NCI-H2196 (cell line): ENCODE results near the gene RERE.

Experiments used
- DNase-seq: peaks from one replicate; lab custom pipeline; 2025; ENCODE audit not compliant: unreplicated experiment; lab: John Stamatoyannopoulos, UW

The RERE gene

DNA sequence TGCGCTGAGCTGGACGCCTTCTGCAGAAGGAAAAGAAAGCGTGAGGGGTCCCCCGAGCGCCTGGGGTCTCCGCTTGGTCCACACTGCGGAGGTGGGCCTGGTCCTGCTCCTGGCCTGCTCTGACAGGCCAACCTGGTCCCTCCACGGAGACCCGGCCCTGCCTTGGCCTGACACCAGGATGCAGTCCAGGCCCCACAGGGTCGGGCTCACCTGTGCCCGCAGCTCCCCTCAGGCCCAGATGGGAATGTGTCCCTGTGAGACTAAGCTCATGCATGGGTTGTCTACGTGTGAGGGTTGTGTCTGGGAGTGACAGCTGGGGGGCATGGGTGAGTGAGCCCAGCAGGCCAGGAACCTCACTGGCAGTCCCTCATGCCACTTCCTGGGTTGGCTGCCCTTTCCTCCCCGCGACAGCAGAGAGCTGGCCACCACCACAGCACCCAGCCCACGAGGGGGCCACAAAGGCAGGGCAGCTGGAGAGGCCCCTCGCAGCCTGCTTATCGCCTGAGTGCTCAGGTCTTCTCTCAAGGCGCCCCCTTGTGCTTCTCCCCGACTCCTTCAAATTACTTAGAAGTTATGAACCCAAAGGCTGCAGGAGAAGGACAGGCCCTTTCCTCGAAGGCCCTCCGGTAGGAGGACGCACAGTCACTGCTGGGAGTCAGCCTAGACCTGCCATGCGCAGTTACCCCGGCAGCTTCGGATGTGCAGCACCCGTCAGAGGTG is 458.4 kb downstream of the RERE start:
- DNase-seq: no peak

DNA sequence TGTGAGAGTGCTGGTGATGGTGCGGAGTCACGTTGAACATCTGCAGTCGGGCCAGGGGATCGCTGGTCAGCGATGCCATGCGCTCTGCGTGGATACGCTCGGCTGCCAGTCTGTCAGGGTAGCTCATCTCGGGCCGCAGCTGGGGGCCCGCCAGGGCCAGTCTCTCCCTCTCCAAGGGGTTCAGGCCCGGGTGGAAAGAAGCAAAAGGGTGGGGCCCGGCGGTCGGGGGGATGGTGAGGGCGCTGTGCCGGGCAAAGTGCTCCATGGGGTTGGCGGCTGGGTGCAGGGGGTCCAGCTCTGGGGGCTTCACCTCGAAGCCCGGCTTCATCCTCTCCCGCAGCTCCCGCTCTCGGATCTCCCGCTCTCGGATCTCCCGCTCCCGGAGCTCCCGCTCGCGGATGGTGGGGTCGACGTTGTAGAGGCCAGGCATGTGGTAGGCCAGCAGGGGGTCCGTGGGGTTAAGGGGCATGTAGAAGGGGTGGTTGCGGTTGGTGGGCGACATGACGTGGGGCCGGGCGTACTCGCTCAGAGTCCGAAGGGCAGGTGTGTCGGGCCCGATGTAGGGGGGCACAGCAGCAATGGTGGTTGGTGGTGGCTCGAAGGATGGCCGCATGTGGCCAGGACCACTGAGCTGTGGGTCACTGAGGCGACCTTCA is 459.1 kb downstream of the RERE start:
- no peak for DNase-seq

DNA sequence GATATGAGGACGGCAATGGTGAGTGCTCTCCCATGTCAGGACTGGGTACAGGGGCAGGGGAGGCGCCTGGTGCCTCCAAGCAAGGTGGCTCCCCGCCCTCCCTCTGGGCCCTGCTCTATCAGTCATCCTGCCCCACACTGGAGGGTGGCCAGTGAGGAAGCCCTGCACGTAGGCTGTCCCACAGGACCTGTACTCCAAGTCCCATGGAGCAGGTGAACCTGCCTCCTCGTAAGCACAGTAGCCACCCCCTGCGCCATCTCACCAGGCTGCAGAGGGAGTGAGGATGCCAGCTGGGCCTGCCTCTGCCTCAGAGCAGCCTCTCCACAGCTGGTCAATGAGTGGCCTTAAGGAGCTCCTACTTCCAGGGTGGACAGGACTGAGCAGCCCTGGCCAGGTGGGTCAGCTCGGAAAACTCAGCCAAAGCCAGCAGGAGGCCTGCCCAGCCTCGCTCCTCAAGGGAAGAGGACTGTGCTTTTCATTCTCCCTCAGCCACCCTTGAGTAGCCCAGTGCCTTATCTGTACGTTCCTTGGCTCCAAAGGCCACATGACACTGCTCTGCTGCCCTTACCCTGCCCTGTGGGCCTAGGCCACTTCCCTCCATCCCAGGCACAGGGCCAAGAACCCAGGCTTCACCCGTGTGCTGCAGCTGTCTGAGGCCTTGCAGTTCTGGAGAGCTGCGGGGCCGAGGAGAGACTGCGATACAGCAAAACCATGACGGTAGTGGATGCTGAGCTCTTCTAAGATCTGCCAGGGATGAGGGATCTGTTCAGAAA is 459.9 kb downstream of the RERE start:
- no peak for DNase-seq

DNA sequence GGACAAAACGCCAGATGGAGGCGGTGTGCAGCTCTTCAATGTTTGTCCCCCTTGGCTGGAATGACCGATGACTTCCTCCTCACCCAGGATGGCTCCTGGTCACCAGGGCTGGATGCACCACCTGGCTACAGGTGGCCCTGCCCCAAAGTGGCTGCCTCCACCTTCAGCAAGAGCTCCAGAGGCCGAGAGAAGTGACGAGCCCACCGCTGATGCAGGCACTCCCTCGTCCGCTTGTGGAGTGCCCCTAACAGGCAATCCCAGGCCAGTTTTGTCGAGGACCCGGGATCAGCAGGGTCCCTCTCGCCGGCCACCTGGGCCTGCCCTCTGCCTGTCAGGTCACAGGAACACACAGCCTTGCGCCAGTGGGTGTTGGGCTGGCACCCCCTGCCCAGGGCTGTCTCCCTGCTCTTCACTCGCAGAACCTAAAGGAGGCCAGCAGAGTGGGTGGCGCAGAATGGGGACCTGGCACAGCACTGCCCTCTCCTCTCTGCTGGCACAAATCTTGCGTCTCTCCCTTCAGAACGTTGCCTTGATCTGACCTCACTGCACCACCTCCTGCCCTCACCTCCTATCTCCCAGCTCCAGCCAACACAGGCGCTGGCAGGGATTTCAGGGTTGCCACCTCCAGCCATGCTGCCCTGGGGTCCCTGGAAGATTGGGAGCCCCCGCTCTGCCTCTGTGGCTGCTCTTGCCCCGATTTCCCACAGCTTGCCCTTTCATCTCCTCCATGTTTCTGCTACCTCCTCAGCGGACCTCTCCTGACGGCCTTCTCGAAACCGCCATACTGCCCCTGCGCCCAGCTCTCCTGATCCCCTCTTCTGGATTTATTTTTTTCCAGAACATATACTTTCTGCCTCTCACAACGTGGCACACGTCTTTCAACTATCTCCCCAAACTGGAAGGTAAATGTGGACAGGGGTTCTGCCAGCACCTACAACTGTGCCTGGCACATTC is 460.9 kb downstream of the RERE start:
- no peak for DNase-seq

DNA sequence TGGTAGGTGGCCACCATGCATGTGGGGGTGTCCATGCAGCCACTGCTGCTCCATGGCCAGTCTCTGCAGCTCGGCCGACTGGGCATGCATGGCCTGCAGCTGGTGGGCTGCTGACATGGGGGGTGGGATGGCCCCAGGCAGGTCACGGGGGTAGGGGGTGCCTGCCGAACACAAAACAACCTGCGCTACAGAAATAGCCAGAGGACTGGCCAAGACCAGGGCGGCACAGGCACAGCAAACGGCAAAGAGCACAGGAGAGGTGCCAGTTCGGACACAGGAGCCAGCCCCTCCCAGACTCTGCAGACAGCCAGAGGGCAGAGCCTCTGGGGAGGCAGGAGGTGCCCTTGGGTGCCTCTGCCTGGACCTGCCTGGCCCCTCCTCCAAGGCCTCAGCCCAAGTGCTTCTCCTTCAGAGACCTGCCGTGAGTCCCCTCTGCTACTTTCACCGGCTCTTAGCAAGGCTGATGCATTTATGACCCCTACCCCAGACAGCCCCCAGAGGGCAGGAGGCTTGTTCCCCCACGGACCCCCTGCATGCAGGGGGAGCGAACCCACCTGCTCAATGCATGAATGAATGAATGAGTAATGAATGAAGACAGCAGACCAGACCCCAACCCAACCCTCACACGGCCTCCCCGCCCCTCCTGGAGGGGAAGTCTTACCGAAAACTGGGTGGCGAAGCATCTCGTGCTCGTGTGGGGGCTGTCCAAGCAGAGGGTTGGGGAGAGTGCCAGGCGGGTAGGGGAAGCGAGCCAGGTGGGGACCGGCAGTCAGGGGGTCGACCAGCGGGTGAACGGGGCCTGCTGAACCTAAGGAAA is 461.8 kb downstream of the RERE start:
- DNase-seq: no peak

DNA sequence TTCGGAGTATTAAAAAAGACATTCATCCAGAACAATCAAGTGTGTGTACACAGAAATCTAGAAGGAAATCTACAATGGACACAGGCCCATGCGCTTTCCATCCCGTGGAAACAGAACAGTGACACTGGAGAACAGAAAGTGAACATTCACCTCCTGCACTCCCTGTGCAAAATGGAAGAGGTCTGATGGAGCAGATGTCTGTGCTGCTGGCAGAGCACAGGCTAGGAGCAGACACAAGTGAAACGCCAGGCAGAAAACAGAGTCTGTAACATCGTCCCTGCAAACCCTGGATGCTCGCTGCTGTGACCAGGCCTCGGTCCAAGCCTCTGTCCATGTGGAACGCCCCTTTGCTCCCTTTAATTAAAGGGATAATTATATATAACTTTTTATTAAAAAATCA is 463.4 kb downstream of the RERE start:
- no peak for DNase-seq

DNA sequence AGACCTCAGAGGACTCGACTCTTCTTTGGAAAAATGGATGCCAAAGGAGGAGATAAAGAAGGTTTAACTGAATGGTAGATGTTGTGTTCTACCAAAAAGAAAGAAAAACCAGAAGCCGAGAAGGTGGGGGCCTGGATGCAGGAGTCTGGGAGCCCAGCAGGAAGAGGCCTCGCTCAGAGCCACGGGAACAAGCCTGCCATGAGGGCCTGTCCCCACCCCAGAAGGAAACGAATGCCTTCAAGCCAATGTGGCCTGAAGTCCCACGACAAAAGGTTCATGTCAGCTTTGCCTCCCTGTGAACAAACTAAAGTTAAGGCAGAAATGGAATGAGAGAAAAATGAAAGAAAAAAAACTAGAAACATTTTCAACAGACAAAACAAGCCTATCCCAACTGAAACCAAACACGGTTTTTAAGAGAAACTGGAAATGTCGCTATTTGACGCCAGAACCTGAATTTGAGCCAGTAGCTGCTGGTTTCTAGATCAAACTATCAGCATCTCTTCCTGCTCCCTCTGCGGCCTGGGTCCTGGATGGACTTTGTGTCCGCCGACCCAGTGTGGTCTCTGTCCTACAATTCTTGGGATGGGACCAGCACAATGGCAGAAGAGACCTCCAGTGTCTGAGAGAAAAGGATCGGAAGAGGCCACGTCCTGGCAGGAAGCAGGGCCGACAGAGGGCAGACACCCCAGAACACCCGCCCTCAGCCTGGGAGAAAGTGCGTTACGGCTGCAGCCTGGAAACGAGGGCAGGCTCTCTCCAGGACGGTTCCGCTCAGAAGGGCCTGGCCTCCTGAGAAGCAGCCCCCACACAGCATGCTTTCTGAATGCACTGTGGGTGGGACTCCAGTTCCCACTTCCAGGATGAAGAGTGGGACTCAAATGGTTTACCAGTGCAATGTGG is 464.3 kb downstream of the RERE start:
- DNase-seq: no peak

DNA sequence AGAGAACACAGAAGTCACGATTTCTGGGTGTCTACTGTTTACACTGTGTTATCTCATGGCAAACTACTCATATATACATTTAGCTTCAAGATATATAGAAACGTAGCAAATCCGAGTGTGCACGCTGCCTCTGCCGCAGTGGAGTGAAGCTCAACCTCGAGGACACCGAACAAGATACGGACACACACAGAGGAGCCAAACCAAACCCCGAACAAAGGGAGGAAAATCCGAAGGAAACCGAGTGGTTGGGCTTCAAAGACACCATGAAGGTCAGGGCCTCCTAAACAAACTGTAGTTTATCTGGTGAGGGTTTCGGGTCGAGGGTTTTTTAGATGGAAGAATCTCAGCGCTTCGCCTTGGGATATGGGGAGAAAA is 465.0 kb downstream of the RERE start:
- DNase-seq: no peak

DNA sequence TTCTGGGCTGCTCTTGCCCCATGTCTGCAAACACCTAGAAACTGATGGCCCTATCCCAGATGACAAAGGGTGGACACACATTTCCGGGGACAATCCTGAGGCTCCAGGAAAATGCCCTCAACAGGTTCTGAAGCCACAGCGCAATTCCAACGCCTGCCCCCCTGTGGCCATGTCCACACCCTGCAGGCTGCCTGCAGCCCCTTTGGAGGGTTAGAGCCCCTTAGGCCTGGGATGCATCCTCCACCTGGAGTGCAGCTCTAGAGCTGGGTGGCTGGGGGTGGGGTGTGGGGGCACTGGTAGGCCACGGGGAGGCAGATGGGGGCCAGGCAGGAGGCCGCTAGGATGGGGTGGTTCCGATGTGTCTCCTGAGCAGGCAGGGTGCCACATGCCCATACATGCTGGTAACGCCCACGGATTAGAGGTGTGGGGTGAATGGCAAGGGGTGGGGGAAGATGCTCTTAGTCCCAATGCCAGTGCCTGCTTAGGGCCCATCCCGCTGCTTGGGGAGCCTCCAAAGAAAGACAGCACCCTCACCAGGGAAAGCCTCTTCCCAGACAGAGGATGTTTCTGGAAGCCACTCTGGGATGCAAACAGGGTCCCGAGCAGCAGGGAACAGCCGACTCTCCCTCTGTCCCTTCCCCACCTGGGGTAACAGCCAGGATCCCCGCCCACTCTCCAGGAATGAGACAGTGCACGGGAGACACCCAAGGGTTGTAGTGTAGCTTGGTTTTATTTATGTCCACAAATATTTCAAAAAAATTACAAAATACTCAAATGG is 465.6 kb downstream of the RERE start:
- no peak for DNase-seq

DNA sequence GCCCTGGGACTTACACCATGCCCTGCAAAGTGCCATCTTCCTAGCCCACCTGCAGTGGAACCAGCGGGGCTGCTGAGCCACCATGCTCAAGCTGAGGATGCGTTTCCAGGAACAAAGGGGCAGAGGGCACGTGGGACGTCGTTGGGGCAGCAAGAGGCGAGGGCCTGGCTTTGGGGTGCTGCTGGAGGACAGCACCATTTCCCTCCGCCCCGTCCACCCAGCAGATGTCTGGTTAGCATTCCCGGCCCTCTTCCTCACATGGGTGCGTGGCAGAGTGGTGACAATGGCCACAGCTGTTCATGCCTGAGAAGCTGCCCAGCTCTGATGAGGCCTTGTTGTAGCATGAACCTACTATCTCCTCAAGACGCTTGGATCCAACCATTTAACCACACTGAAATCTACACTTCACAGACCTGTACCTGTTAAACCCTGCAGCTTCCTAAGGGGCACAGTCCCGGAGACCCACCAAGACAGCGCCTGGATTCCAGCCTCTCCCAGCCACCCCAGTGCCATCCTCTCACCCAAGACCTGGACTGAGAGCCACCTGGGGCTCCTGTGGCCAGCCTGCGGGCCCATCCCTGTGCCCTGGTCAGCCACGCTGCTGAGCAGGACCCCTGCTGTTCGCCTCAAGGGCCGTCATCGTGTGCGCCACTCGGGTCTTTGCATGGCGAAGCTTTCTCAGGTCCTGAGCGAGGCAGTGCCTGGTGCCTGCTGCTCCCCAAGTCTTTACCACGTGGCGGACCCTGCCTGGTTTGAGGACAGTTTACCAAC is 466.3 kb downstream of the RERE start:
- DNase-seq: no peak

DNA sequence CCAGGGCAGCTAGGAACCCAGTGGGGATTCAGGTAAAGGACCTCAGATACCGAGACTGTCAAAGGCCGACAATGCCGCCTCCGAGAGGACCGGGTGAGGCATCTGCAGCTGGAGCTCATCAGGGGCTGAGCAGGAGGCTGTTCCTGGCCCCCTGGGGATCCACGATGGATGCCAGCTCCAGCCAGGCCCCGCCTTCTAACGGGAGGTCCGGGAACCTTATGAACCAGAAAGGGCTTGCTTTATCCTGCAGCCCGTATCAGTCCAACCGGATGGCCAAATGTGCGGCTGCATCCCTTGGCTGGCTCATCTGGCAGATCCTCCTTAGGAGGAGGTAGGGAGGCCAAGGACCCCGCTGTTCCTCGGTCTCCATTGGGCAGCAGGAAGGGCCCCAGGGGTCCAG is 467.5 kb downstream of the RERE start:
- no peak for DNase-seq

DNA sequence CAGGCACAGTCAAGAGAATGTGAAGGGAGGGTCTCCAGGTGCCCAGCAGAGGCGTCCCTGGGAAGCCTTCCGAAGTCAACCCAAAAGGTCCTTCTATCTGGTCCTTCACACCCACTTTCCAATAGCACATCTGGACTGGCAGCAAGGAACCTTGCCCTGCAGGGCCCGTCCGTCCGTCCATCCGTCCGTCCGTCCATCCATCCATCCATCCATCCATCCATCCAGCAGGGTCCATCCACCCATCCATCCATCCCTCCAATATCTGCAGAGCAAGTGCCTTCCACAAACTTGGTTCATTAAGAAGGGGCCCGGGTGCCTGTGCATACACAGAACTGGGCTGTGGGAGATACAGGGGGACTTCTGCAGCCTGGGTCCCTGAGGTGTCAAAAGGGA is 468.0 kb downstream of the RERE start:
- DNase-seq: no peak

DNA sequence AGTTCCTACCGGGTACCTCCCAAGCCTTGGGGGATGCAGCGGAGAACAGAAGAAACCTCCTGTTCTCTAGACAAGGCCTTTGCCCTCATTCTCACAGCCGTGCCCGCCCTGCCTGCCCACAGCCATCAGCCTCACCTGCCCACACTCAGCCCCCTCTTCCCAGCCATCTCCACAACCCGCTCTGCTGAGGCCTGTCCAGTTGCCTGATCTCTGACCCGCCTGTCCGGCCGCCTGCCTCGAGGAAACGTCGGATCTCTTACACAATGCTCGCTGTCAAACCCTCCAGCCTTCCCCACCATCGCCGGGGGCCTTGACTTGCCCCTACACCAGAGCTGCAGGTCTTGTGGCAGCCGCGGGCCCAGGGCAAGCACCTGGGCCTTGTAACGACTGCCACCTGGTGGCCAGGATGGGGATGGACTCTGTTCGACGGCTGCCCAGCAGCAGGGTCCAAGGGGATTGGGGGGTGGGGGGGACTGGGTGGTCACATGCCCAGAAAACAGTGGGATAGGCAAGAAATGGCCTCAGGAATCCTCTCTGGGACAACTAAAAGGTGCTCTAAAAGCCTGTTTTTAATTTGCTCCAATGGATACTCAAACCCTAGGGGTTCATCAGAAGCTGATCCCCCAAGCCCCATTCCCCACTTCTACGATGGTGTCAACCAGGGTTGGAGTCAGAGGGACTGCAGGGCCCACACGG is 468.5 kb downstream of the RERE start:
- DNase-seq: peak; percentile 57

DNA sequence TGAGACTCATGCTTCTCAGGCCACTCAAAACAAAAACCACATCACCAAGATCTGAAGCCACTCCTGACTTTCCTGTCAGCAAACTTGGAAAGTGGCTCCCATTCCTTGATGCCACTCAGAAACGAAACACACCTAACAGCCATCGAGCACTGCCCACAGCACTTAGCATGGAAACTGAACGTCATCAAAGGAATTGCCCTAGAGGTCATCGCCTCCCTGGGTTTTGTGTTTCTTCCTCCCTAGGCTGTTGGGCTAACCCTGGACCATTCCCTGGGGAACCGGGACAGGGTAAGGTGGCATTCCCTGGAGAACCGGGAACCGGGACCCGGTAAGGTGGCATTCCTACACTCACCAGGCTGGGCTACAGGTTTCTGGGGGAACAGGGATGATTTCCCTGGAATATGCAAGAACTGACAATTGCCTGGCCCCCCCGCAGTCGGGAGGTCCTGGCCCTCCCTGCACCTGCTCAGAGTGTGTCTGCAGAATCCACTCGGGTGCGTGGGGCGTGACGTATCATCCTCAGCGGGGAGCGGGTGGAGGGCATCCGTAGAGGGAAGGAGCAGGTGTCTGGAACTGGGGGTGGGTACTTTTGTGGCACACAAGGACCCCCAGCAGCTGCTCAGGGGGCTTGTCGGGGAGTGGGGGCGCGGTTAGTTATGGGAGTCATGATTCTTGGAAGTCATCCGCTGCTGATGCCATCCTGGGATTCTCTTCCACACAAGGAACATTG is 469.2 kb downstream of the RERE start:
- no peak for DNase-seq

DNA sequence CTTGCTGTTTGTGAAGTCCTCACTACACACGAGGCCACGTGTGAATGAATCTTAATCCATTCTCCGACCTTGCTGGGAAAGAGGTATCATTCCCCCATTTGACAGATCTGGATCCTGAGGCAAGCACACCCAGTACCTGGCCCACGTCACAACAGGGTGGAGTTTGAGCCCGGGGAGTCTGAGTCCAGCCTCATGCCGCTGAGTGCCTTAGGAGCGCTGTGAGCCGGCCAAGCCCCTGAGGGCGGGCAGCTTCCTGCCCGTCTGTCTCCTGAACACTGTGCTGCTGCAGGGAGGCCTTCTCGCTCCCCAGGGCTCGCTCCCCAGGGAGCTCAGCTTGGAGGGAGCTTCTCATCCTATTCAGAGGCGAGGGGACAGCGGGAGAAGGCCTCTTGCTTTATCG is 469.8 kb downstream of the RERE start:
- DNase-seq: no peak

DNA sequence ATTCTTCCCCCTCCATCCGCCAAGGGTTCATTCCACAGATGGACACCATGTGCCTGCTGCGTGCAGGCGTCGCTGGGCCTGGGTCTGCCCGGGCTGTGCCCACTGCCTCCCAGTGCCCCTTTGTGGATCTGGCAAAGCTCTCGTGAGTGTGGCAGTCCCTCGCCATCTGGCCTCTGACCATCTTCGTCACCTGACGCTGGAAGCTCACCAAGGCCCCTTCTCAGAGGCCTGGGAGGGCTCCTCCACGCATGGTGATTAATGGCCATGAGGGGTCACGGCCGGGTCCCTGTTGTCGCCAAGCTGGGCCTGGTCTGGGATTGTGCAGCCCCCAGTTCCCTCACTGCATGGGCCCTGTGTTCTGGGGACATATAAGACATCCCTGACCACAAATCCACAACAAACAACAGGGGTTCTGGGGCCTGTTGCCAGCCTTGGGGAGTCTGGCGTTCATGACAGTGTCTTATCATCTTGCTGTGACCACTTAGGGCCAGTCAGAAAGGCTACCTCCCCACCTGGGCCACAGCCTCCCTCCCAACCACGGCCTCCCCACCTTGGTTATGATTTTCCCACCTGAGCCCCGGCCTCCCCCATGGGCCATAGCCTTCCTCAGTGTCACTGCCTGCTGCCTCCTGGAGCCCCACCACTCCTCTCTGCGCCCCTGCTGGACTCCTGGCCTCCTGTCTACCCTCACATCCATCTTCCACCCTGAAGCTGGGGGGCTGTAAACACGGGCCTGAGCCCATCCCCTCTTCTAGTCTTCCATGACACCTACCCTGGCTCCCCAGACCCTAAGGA is 471.6 kb downstream of the RERE start:
- no peak for DNase-seq
